K562 (cell line): ENCODE measurements around the gene PLTP. TPM values are rescaled to one million over a fixed set of nuclear protein-coding genes. Genes with fewer than 3 reads are reported as not detected.

Experiments
- ATAC-seq: fragments of 200-7000 bp; cut with Tn5 transposase; 3 replicates; pipeline ENCODE4 v1.9.1; 2020; ENCODE audit warnings: moderate library complexity
- BruUV-seq: library from RNA; stranded (reverse); fragments of 400-500 nt; replicated peaks from 2 replicates; lab custom pipeline; 2021; lab: Mats Ljungman, UMichigan
- CTCF ChIA-PET: fragments of 300-600 bp; formaldehyde crosslinking; extraction: SDS; loops from one replicate; lab custom pipeline; 2021; ENCODE audit warnings: low intra/inter-chr PET ratio; lab: Yijun Ruan, JAX
- POLR2A ChIA-PET: fragments of 300-600, 350-650 bp; sonication (Branson Sonifier 250); formaldehyde crosslinking; extraction: SDS; loops from one replicate; lab custom pipeline; 2021; ENCODE audit warnings: antibody characterized with exemption, inconsistent platforms; lab: Yijun Ruan, JAX
- DNase-seq, 4 experiments: peaks; one replicate each; pipeline versions ENCODE4 v3.0.0 to v3.0.0-alpha.2; 2011 to 2018; ENCODE audit warnings: low spot score in 3 of 4, mixed read lengths in 3 of 4; ENCODE audit errors: extremely low read depth in 1 of 4
- FAIRE-seq: peaks from 2 replicates; lab custom pipeline; 2011; peaks lifted over from hg19 to GRCh38; lab: Jason Lieb, UNC
- H2AFZ ChIP-seq: 2 replicates; pipeline ENCODE4 v1.6.0; 2011; ENCODE audit warnings: low read depth, low read length, control low read depth, inconsistent platforms
- H3K27ac ChIP-seq: fragments of 200-600 bp; 3 replicates; pipeline ENCODE4 v1.8.0; 2011; ENCODE audit warnings: low read depth, mild to moderate bottlenecking, control low read depth, inconsistent platforms, low read length, moderate library complexity, mixed read lengths; ENCODE audit errors: extremely low read depth
- H3K27me3 ChIP-seq, 2 experiments: fragments of 300-600 bp in 1 of 2; 2 replicates in 1 of 2; 3 replicates in 1 of 2; pipeline versions ENCODE4 v1.6.0 to v1.8.0; 2011; ENCODE audit warnings: inconsistent platforms in 2 of 2, low read length in 2 of 2, mild to moderate bottlenecking in 1 of 2, mixed read lengths in 1 of 2, moderate library complexity in 1 of 2; ENCODE audit not compliant: control insufficient read depth in 2 of 2, insufficient read depth in 2 of 2
- H3K36me3 ChIP-seq: fragments of 300-600 bp; 3 replicates; pipeline ENCODE4 v1.8.0; 2011; ENCODE audit warnings: mild to moderate bottlenecking, low read length, inconsistent platforms; ENCODE audit not compliant: control insufficient read depth, insufficient read depth
- H3K4me1 ChIP-seq, 2 experiments: fragments of 200-600 bp in 1 of 2; replicated peaks in 1 of 2; 2 replicates in 1 of 2; 3 replicates in 1 of 2; pipeline versions ENCODE4 v1.5.1 to v1.8.0; 2011; ENCODE audit warnings: inconsistent platforms in 2 of 2, low read length in 2 of 2, mild to moderate bottlenecking in 1 of 2, mixed read lengths in 1 of 2, moderate library complexity in 1 of 2; ENCODE audit not compliant: control insufficient read depth in 2 of 2, insufficient read depth in 2 of 2
- H3K4me2 ChIP-seq: 2 replicates; pipeline ENCODE4 v1.6.1; 2011; ENCODE audit warnings: low read length, control low read depth, inconsistent platforms, mixed read lengths; ENCODE audit not compliant: insufficient read depth
- H3K4me3 ChIP-seq: fragments of 200-600 bp; sonication (generic), shearing (Covaris generic); 2 replicates; pipeline ENCODE4 v1.5.1; 2016; ENCODE audit warnings: control low read depth, inconsistent platforms
- H3K79me2 ChIP-seq: fragments of 200-600 bp; 3 replicates; pipeline ENCODE4 v1.8.0; 2011; ENCODE audit warnings: low read length, inconsistent platforms; ENCODE audit not compliant: control insufficient read depth, insufficient read depth
- H3K9ac ChIP-seq, 2 experiments: 2 replicates each; pipeline versions ENCODE4 v1.6.0 to v1.6.1; 2011; ENCODE audit warnings: low read depth in 2 of 2, low read length in 2 of 2, control low read depth in 1 of 2, inconsistent platforms in 1 of 2, mild to moderate bottlenecking in 1 of 2, mixed read lengths in 1 of 2; ENCODE audit not compliant: insufficient read depth in 1 of 2
- H3K9me1 ChIP-seq: one replicate; pipeline ENCODE4 v1.6.0; 2011; ENCODE audit warnings: inconsistent platforms, mild to moderate bottlenecking, low read length, moderate library complexity; ENCODE audit not compliant: control insufficient read depth, insufficient read depth
- H3K9me3 ChIP-seq: replicated peaks from 2 replicates; pipeline ENCODE4 v1.5.1; 2011; ENCODE audit warnings: low read depth, low read length, inconsistent platforms; ENCODE audit not compliant: control insufficient read depth, insufficient read depth
- H4K20me1 ChIP-seq: replicated peaks from 2 replicates; pipeline ENCODE4 v1.6.1; 2011; ENCODE audit warnings: low read length, inconsistent platforms, mixed read lengths; ENCODE audit not compliant: control insufficient read depth, insufficient read depth
- ETV6 ChIP-seq, 3 experiments: fragments of 150-350 bp in 1 of 3; sonication (generic) in 1 of 3; formaldehyde crosslinking in 1 of 3; IDR thresholded peaks; 2 replicates each; pipeline versions ENCODE4 v1.6.1 to v1.8.0; 2014 to 2022; ENCODE audit warnings: borderline replicate concordance in 2 of 3, low read depth in 2 of 3, antibody characterized with exemption in 1 of 3, low read length in 1 of 3, mild to moderate bottlenecking in 1 of 3, missing genetic modification reagents in 1 of 3
- KDM2B ChIP-seq: fragments of 250-450 bp; sonication (Bioruptor Pico); IDR thresholded peaks from 2 replicates; pipeline ENCODE4 v1.8.0; 2021; ENCODE audit warnings: mild to moderate bottlenecking, moderate library complexity
- MCM7 ChIP-seq, 2 experiments: fragments of 450-650 bp; IDR thresholded peaks; 2 replicates each; pipeline ENCODE4 v1.6.1; 2016 to 2018
- MED1 ChIP-seq: sonication (generic); formaldehyde crosslinking; IDR thresholded peaks from 2 replicates; pipeline ENCODE4 v1.8.1; 2023; ENCODE audit warnings: missing genetic modification reagents, borderline replicate concordance
- POLR2G ChIP-seq: fragments of 200-400 bp; formaldehyde crosslinking; IDR thresholded peaks from 2 replicates; pipeline ENCODE4 v1.6.1; 2017; ENCODE audit warnings: low read depth, mild to moderate bottlenecking, antibody characterized with exemption, low read length, moderate library complexity
- POLR2H ChIP-seq: IDR thresholded peaks from 2 replicates; pipeline ENCODE4 v1.6.1; 2016; ENCODE audit warnings: missing genetic modification characterization, low read depth, mild to moderate bottlenecking, control low read depth, missing compliant biosample characterization, moderate library complexity
- RBFOX2 ChIP-seq: fragments of 200-400 bp; formaldehyde crosslinking; IDR thresholded peaks from 2 replicates; pipeline ENCODE4 v1.6.1; 2017; ENCODE audit warnings: low read depth, mild to moderate bottlenecking, low read length, moderate library complexity
- ZNF316 ChIP-seq: fragments of 450-650 bp; IDR thresholded peaks from 2 replicates; pipeline ENCODE4 v1.6.1; 2016
- WGBS: fragments of 100-300 bp; shearing (Covaris generic); methylation state at CpG from one replicate; pipeline ENCODE4 v1.1.6; 2016; ENCODE audit warnings: low coverage, mixed read lengths; ENCODE audit not compliant: insufficient coverage; ENCODE audit errors: missing lambda C conversion rate; 5-methylcytosine and 5-hydroxymethylcytosine counted together
- in situ Hi-C: fragments of 300-500 bp; cut with MboI; formaldehyde crosslinking; loops from 4 replicates; pipeline ENCODE4 v1.15.0; 2018; ENCODE audit warnings: inconsistent platforms, mixed read lengths
- intact Hi-C: fragments of 100-400 bp; cut with micrococcal nuclease; formaldehyde crosslinking; loops from 2 replicates; pipeline ENCODE4 v1.14.2; 2022
- polyA plus RNA-seq, 8 experiments: library from polyadenylated mRNA; depleted of rRNA in 4 of 8; stranded (reverse) in 5 of 8; unstranded in 3 of 8; fragments of >200 nt; fragmentation: Nextera tagmentation in 2 of 8; fragmentation: Illumina TruSeq in 1 of 8; extraction: Ambion mirVana in 2 of 8; extraction: Trizol in 1 of 8; gene quantifications; 2 replicates each; pipeline versions ENCODE4 v1.2.1 to v1.2.3, GENCODE V29; 2011 to 2014; ENCODE audit warnings: inconsistent platforms in 1 of 8, missing spikeins in 1 of 8
- total RNA-seq, 7 experiments: library from RNA; depleted of rRNA in 6 of 7; stranded (reverse); fragments of >200 nt in 6 of 7; fragmentation: Illumina TruSeq in 2 of 7; extraction: Trizol in 2 of 7; gene quantifications; 2 replicates each; pipeline versions ENCODE4 v1.2.1 to v1.2.3, GENCODE V29; 2011 to 2021; ENCODE audit warnings: low replicate concordance in 1 of 7
- TF ChIP-seq, protein P1 (sequence below): fragments of 450-650 bp; formaldehyde crosslinking; IDR thresholded peaks from 2 replicates; pipeline ENCODE4 v1.4.0; 2022; ENCODE audit warnings: mild to moderate bottlenecking, moderate library complexity

PLTP gene
- total and polyA plus RNA-seq, 9 of the 15 experiments (the other 6 are each of a cell fraction or from before 2014, with no cell fraction given) = 2.8 to 29.3 (median 17.6) TPM

- ChIA-PET POLR2A (interaction anchor here (0.9 to 3.7 kb wide), 6 partner anchors 10 to 143 kb away, joined by 3 to 20 read pairs (median 11); partner anchors contain the start of gene PCIF1), CTCF (no interaction called here)
- ATAC-seq = no peak
- BruUV-seq = no TSS peak
- Histone ChIP-seq H3K4me1 (peaks cover 0 to 33% of the 10 kb centered on the region in 2 experiments; a peak in 2 of 5 replicates), H3K9me1 (peaks cover 4% of the 10 kb centered on the region), H3K36me3 (peaks cover 79% of the 10 kb centered on the region; the same call in 2 of the 3 replicates), H2AFZ (no peak overlapping the region), H3K4me3 (no peak overlapping the region), H3K9me3 (no peaks in the 10 kb centered on the region), H3K27me3 (no peaks in the 10 kb centered on the region), H3K9ac (peak overlapping the region in 1 of 2 experiments; percentile 1; a peak in 1 of 4 replicates), H3K27ac (no peak overlapping the region), H3K4me2 (no peak overlapping the region), H3K79me2 (no peaks in the 10 kb centered on the region), H4K20me1 (peaks cover 6% of the 10 kb centered on the region; the same call in 1 of the 2 replicates)
- over 99% methylated on average over 8 of the region's 9 CpGs for WGBS
- in situ Hi-C loops (no loop called here), intact Hi-C loops (no loop called here)
- FAIRE-seq = no peak
- DNase-seq = no peak
- TF ChIP-seq ETV6 (IDR thresholded peaks at IDR 0.05; ENCODE audit: borderline replicate concordance in 1 of 2, low read depth in 2 of 2, low read length in 1 of 2) (no peak), ETV6 (CRISPR knock-in tag; IDR thresholded peaks at IDR 0.05; ENCODE audit: borderline replicate concordance) (no peak), POLR2G (peak; percentile 43; the same call in 1 of the 2 replicates), KDM2B (CRISPR knock-in tag) (no peak), POLR2H (tag) (no peak), RBFOX2 (peak; percentile 37; the same call in 1 of the 2 replicates), ZNF316 (no peak), MED1 (CRISPR knock-in tag) (no peak), MCM7 (IDR thresholded peaks at IDR 0.05) (no peak)
- TF ChIP-seq, protein P1, sequence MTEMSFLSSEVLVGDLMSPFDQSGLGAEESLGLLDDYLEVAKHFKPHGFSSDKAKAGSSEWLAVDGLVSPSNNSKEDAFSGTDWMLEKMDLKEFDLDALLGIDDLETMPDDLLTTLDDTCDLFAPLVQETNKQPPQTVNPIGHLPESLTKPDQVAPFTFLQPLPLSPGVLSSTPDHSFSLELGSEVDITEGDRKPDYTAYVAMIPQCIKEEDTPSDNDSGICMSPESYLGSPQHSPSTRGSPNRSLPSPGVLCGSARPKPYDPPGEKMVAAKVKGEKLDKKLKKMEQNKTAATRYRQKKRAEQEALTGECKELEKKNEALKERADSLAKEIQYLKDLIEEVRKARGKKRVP (CRISPR knock-in tag) = no peak
Observed at GRCh38 chr20:45950330-45950646, 38.3 kb upstream of the PLTP start.
